ENCODE data around the gene DPP9.

DNA sequence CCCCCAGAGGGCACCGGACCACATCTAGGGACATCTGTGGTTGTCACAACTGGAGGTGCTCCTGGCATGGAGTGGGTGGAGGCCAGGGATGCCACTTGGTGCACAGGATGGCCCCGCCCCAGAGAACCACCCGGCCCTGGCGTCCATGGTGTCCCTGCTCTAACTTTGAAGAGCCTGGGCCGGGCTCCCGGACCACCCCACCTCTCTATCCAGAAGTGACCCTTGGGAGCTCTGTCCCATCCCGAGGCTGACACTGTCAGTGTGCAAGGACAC is 30.6 kb downstream of the DPP9 start:
- no peak for TF ChIP-seq POLR2A (IDR thresholded peaks at IDR 0.05; ENCODE audit: low read length)
- TF ChIP-seq, protein P1, sequence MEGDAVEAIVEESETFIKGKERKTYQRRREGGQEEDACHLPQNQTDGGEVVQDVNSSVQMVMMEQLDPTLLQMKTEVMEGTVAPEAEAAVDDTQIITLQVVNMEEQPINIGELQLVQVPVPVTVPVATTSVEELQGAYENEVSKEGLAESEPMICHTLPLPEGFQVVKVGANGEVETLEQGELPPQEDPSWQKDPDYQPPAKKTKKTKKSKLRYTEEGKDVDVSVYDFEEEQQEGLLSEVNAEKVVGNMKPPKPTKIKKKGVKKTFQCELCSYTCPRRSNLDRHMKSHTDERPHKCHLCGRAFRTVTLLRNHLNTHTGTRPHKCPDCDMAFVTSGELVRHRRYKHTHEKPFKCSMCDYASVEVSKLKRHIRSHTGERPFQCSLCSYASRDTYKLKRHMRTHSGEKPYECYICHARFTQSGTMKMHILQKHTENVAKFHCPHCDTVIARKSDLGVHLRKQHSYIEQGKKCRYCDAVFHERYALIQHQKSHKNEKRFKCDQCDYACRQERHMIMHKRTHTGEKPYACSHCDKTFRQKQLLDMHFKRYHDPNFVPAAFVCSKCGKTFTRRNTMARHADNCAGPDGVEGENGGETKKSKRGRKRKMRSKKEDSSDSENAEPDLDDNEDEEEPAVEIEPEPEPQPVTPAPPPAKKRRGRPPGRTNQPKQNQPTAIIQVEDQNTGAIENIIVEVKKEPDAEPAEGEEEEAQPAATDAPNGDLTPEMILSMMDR (IDR thresholded peaks at IDR 0.05), result no peak
- TF ChIP-seq, protein P2, sequence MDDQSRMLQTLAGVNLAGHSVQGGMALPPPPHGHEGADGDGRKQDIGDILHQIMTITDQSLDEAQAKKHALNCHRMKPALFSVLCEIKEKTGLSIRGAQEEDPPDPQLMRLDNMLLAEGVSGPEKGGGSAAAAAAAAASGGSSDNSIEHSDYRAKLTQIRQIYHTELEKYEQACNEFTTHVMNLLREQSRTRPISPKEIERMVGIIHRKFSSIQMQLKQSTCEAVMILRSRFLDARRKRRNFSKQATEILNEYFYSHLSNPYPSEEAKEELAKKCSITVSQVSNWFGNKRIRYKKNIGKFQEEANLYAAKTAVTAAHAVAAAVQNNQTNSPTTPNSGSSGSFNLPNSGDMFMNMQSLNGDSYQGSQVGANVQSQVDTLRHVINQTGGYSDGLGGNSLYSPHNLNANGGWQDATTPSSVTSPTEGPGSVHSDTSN (IDR thresholded peaks at IDR 0.05), result no peak
- TF ChIP-seq RFX5 (IDR thresholded peaks at IDR 0.05), result no peak
- TF ChIP-seq, protein P3, sequence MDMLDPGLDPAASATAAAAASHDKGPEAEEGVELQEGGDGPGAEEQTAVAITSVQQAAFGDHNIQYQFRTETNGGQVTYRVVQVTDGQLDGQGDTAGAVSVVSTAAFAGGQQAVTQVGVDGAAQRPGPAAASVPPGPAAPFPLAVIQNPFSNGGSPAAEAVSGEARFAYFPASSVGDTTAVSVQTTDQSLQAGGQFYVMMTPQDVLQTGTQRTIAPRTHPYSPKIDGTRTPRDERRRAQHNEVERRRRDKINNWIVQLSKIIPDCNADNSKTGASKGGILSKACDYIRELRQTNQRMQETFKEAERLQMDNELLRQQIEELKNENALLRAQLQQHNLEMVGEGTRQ (IDR thresholded peaks at IDR 0.05), result no peak
- no peak for TF ChIP-seq BHLHE40 (IDR thresholded peaks at IDR 0.05; ENCODE audit: low read depth, low read length)
- TF ChIP-seq, protein P4, sequence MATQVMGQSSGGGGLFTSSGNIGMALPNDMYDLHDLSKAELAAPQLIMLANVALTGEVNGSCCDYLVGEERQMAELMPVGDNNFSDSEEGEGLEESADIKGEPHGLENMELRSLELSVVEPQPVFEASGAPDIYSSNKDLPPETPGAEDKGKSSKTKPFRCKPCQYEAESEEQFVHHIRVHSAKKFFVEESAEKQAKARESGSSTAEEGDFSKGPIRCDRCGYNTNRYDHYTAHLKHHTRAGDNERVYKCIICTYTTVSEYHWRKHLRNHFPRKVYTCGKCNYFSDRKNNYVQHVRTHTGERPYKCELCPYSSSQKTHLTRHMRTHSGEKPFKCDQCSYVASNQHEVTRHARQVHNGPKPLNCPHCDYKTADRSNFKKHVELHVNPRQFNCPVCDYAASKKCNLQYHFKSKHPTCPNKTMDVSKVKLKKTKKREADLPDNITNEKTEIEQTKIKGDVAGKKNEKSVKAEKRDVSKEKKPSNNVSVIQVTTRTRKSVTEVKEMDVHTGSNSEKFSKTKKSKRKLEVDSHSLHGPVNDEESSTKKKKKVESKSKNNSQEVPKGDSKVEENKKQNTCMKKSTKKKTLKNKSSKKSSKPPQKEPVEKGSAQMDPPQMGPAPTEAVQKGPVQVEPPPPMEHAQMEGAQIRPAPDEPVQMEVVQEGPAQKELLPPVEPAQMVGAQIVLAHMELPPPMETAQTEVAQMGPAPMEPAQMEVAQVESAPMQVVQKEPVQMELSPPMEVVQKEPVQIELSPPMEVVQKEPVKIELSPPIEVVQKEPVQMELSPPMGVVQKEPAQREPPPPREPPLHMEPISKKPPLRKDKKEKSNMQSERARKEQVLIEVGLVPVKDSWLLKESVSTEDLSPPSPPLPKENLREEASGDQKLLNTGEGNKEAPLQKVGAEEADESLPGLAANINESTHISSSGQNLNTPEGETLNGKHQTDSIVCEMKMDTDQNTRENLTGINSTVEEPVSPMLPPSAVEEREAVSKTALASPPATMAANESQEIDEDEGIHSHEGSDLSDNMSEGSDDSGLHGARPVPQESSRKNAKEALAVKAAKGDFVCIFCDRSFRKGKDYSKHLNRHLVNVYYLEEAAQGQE (IDR thresholded peaks at IDR 0.05), result no peak
- no peak for TF ChIP-seq RCOR1 (IDR thresholded peaks at IDR 0.05; ENCODE audit: low read depth, low read length)
- TF ChIP-seq, protein P5, sequence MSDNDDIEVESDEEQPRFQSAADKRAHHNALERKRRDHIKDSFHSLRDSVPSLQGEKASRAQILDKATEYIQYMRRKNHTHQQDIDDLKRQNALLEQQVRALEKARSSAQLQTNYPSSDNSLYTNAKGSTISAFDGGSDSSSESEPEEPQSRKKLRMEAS (IDR thresholded peaks at IDR 0.05), result no peak
- no peak for TF ChIP-seq ZC3H11A (IDR thresholded peaks at IDR 0.05)
- TF ChIP-seq EP300 (IDR thresholded peaks at IDR 0.05), result no peak
- no peak for TF ChIP-seq CEBPB (IDR thresholded peaks at IDR 0.05)
- no peak for TF ChIP-seq CHD4 (IDR thresholded peaks at IDR 0.05; ENCODE audit: borderline replicate concordance)
- TF ChIP-seq HDAC2 (IDR thresholded peaks at IDR 0.05), result no peak

All from A549 (cell line).